Epidermal melanocyte (primary cell): Measurements from ENCODE around the gene AFG1L.
"Not testable (repeated sequence)": the region's sequence is repeated elsewhere in the genome, so short reads cannot be mapped to it uniquely, and the experiment has no call there.

Experiments
- DNase-seq: peaks from one replicate; pipeline ENCODE4 v3.0.0; 2011; ENCODE audit warnings: low spot score; ENCODE audit not compliant: insufficient read length

AFG1L gene

GRCh38 chr6:108294727-108295625 lies at the start of gene AFG1L:
AFG1L (plus strand) TSS chr6:108295054; CDS start chr6:108295080, 26 bp downstream.
- DNase-seq, result peak; percentile 95

GRCh38 chr6:108245095-108245494 lies 49.8 kb upstream of the AFG1L start:
- not testable (repeated sequence) for DNase-seq

DNA sequence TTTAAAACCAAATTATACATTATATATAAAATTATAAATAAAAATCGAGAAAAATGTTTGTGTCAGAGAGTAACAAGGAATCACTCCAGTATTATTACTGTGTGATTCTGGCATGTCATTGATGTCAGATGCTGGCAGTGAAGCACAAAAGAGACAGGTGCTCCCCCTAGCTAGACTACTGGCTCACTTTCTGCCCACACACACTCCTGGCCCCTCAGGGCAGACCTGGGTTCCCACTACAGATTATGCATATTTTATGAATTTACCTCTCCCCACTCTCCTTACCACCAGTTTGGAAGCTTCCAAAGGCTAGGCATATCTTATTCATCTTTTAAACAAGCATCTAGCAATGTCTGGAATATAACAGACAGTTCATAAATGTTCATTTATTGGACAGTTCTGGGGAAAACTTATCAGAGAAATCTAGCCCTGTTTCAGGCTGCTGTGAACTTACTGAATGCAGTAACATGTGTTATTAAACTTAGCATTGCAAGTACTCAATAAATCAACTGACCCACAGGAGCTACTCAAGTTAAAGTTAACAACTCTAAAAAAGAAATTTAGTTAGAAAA lies 46.8 kb upstream of the AFG1L start:
- no peak for DNase-seq

DNA sequence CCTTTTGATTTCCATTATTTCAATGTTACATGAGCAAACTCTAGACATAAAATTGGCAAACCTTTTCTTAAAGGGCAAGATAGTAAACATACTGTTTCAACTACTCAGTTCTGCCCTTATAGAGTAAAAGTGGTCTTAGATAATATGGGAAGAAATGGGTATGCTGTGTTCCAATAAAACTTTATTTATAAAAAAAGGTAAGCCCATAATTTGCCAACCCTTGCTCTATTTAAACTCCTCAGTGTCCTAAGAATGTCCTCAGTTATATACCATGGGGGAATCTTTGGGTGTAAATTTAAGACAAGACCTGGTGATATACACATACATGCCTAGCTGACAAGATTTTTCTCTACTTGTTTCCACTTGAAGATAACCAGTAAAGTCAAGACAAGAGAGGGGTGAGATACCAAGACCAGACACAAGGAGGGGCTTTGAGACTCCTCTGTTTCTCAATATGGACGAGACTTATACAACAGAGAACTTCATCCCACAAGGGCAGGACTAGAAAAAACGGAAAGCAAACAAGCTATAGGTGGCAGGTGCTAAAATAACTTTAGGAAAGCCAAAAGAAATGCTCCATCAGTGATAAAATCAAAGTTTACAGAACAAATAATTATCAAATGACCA lies 44.5 kb upstream of the AFG1L start:
- DNase-seq, result no peak

DNA sequence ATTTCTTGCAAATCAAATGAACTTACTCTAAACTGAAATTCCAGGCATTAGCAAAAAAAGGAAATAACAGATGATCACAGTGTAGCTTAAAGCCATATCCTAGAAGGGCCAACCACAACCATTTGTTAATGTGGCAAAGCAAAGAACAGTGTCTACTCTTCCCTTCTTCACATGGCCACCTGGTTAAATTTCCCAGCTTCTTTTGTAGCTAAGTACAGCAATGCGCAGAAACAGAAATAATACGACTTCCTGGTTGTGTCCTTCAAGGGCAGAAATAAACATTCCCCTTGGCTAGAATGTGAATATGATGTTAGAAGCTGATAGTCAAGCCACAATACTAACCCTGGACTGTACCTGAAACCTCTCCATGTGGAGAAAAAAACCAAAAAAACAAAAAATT lies 43.6 kb upstream of the AFG1L start:
- DNase-seq, result no peak

- DNase-seq, result no peak
These were observed 42.8 kb upstream of the AFG1L start for GRCh38 chr6:108252055-108252454.

DNA sequence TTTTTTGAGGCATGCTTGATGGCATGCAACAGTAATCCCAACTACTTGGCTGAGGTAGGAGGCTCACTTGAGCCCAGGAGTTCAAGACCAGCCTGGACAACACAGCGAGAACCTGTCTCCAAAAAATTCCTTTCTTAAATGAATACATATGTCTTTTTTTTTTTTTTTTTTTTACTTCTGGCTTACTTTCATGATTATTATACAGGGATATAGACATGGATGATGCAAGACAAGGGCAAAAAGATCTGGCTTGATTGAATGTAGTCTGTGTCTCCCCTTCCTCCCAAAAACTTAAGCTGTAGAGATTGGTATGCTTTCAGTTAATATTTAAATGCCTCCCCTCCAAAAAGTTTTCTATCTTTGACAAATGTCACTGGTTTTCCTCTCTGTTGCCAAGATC lies 41.6 kb upstream of the AFG1L start:
- DNase-seq, result no peak

DNA sequence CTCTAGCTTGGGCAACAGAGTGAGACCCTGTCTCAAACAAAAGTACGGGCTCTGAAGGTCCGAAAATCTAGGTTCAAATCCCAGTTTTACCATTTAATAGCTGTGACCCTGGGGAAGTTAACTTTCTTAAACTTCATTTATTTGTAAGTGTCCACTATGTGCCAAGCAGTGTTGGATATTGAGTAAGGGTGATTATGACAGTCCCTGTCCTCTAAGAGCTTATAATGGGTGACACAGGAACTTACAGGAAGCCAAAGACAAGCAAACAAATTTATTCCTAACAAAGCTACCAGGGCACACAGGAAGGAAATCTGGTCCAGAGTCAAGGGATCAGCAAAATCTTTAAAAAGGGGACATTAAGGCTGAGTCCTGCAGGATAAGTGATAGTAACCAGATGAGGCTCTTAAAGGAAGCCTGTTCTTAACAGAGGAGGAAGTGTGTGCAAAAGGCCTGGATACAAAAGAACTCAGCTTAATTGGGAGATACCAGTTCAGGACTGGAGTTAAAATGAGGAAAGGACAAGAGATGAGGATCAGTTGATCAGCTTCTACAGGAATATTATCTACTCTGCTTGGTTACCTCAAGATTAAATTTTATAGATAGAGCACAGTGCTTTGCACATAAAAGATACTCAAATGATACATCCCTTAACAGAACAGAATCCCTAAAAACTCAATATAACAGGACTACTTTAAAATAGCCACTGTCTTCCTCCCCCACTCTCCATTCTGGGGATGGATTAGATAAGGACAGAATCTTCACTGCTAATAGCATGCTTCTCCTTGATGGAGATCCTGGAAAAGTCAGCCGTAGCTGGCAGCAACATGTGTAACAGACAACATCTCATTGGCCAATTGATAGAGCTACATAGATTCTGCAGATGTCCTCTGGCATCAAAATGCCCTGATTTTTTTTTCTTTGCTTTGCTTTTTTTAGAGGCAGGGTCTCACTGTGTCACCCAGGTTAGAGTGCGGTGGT lies 40.1 kb upstream of the AFG1L start:
- no peak for DNase-seq

DNA sequence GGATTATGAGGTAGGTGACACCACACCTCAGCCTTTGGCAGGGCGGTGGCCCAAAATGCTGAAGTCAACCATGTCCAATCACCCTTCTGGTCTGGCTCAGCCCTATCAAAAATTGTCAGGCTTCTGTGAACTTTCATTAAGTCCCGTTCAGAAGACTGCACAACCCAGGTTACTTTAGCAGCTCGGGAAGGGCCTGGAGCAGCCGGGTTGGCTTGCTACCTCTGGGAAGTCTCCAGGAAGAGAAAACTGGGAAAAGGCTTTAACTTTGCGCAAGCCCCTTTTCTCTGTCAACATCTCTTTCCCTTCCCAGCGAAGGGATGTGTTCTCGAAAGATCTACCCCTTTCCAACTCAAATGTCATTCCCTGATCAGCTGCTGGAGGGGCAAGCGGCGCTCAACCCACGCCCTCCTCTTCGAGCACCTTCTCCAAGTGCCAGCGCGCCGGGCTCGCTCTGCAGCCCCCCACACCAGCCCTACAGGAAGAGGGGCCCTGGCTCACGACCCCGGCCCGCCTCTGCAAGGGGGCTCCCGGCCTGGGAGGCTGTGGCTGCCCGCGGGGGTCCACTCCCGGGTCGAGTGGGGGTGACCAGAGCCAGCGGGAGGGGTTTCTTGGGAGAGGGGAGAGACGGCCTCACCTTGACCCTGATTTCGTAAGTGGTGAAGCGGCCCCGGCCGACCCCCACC lies 34.6 kb upstream of the AFG1L start:
- DNase-seq, result no peak

GRCh38 chr6:108260809-108261569 lies 33.9 kb upstream of the AFG1L start, which contains the start of gene SNX3:
SNX3 (minus strand) TSS chr6:108261040; CDS start chr6:108260921, 119 bp downstream.
- peak; percentile 96 for DNase-seq

DNA sequence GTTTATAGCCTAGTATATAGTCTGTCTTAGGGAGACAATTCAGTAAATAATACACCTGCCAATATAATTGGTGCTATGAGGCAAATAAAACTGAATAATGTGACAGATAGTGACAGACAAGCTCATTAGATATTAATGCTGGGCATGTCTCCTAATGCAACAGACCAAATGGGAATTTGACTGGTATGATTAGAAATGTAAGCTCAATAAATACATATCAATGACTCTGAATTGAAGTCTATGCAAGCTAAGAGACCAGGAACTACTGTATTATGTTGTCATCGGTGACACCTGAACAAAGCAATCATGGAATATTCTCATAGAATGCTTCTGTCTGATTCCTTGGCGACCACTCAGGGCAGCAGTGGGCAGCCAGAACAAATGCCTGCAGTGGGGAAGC lies 31.5 kb upstream of the AFG1L start:
- no peak for DNase-seq

GRCh38 chr6:108268845-108269244 lies 26.0 kb upstream of the AFG1L start:
- no peak for DNase-seq

DNA sequence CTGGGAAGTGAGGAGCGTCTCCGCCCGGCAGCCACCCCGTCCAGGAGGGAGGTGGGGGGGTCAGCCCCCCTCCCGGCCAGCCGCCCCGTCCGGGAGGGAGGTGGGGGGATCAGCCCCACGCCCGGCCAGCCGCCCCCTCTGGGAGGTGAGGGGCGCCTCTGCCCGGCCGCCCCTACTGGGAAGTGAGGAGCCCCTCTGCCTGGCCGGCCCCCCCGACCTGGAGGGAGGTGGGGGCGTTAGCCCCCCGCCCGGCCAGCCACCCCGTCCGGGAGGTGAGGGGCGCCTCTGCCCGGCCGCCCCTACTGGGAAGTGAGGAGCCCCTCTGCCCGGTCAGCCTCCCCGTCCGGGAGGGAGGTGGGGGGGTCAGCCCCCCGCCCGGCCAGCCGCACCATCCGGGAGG lies 24.9 kb upstream of the AFG1L start:
- not testable (repeated sequence) for DNase-seq

DNA sequence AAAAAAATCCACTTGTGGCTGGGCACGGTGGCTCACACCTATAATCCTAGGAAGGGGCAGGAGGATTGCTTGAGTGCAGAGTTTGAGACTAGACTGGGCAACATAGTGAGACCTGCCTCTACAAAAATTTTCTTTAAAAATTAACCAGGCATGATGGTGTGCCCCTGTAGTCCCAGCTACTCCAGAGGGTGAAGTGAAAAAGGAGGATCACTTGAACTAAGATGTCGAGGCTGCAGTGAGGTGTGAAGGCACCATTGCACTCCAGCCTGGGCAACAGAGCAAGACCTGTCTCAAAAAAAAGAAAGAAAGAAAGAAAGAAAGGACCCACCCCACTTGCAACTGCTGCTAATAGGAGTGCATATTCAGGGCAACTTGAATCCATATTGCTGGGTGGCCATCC lies 20.3 kb upstream of the AFG1L start:
- DNase-seq, result no peak

- DNase-seq, result no peak
These were observed 18.9 kb upstream of the AFG1L start for GRCh38 chr6:108275976-108276375.

DNA sequence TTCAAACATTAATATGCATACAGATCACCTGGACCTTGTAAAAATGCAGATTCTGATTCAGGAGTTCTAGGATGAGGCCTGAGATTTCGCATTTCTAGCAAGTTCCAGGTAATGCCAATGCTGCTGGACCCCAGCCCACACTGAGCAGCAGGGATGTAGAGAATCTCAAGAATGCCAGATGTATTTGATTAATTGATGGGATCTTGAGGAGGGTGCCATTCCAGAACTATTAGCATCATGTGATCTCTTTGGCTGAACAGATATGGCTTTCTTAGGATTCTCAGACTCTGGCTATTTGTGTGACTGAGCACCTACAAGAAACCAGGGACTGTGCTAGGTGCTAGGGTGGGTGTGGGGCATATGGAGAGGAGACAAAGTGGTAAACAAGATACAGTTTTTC lies 17.6 kb upstream of the AFG1L start:
- no peak for DNase-seq

DNA sequence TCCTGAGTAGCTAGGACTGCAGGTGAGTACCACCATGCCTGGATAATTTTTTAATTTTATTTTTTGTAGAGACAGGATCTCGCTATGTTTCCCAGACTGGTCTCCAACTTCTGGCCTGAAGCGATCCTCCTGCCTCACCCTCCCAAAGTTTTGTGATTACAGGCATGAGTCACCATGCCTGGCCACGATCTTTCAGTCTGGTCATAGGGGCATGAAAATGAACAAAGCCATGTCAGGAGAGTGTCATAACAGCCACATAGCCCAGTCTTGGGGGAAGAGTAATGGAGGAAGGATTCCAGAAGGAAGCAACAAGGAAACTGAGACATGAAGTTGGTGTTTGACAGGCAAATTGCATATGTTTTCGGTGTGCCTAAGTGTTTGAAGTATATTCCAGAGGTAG lies 17.0 kb upstream of the AFG1L start:
- DNase-seq, result no peak

- DNase-seq, result no peak
These were observed 9.5 kb upstream of the AFG1L start for GRCh38 chr6:108285381-108285780.

DNA sequence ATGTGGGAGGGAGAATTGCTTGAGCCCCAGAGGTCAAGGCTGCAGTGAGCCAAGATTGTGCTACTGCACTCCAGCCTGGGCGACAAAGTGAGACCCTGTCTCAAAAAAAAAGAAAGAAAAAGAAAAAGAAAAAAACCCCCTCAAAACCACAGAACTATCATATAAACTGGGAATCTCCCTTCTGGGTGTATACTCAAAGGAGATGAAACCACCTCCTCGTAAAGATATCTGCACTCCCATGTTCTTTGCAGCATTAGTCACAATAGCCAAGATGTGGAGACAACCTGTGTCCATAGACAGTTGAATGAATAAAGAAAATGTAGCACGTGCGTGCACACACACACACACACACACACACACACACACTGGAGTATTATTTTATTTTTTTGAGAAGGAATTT lies 8.5 kb upstream of the AFG1L start:
- no peak for DNase-seq

DNA sequence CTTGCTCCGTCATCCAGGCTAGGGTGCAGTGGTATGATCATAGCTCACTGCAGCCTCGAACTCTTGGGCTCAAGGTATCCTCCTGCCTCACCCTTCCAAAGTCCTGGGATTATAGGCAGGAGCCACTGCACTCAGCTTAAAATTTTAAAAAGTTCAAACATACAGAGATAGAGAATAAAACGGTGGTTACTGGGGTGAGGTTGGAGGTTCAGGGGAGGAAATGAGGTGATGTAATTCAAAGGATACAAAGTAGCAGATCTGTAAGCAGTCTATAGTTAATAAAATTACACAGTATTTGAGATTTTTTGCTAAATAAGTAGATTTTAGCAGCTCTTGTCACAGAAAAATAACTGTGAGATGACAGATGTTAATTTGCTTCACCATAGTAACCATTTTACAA lies 7.5 kb upstream of the AFG1L start:
- DNase-seq, result no peak
